Measurements from ENCODE around the gene FOXP1.

FOXP1 gene

DNA sequence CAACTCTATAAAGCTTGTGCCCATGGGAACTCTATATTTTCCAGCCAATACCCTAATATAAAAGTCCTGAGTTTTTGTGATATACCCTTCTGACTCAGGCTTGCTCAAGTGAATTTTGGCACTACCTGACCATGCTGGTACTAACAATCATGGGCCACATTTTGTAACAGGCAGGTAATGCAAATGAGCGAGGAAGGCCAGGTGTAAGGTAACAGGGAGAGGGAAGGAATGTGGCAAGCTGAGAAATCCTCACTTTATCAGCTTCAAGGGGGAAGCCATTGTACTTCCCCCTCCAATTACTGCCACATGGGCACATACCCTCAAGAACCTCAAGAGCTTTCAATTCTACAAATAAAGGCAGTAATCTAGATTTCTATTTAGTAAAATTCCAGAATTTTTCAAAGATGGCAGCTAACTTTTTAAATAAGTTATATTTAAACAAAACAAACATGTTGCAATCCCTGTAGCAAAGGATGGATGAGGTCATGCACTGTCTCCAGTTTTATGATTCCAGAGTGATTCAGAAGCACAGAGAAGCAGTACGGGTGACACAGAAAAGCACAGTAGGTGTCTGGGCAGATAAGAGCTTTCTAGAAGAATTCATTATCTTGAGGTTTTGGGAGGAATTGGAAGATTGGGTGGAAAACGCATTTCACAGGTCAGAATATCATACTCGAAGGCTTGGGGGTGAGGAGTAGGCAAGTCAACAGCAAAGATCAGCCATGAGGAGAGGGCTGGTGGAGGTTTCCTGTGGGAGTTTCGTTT, 87.6 kb downstream of the FOXP1 start:
- TF ChIP-seq, protein P1, sequence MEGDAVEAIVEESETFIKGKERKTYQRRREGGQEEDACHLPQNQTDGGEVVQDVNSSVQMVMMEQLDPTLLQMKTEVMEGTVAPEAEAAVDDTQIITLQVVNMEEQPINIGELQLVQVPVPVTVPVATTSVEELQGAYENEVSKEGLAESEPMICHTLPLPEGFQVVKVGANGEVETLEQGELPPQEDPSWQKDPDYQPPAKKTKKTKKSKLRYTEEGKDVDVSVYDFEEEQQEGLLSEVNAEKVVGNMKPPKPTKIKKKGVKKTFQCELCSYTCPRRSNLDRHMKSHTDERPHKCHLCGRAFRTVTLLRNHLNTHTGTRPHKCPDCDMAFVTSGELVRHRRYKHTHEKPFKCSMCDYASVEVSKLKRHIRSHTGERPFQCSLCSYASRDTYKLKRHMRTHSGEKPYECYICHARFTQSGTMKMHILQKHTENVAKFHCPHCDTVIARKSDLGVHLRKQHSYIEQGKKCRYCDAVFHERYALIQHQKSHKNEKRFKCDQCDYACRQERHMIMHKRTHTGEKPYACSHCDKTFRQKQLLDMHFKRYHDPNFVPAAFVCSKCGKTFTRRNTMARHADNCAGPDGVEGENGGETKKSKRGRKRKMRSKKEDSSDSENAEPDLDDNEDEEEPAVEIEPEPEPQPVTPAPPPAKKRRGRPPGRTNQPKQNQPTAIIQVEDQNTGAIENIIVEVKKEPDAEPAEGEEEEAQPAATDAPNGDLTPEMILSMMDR (IDR thresholded peaks at IDR 0.05; ENCODE audit: control extremely low read depth, extremely low read depth, low read depth, missing control alignments), result no peak
- CTCF ChIA-PET, result interaction anchor here (0.7 to 2.3 kb wide), 4 partner anchors 10 to 19 kb away, joined by 3 to 7 read pairs (median 4); no protein-coding TSS in a partner anchor
- no peak for DNase-seq (ENCODE audit: extremely low spot score)
- POLR2A ChIA-PET, result no interaction called here

DNA sequence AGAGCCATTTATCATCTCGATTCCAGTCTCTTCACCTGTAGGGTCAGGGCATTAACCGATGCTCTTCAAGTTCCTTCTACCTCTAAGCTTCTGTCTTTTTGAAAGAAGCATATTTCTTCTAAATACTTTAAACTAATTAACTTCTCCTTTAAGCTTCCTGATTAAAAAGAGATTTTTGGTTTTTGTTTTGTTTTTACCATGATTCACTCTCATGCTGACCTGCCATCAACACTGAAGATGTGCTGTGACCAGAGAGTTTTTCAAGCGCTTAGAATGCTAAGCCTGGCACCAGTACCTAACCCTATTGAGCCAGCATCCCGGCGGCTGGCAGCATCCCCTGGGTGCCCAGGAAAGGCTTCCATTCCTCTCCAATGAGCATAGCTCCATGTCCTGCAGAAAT, 89.3 kb downstream of the FOXP1 start:
- ChIA-PET POLR2A (no interaction called here), CTCF (no interaction called here)
- TF ChIP-seq, protein P1 (IDR thresholded peaks at IDR 0.05; ENCODE audit: control extremely low read depth, extremely low read depth, low read depth, missing control alignments), result no peak
- no peak for DNase-seq (ENCODE audit: extremely low spot score)

DNA sequence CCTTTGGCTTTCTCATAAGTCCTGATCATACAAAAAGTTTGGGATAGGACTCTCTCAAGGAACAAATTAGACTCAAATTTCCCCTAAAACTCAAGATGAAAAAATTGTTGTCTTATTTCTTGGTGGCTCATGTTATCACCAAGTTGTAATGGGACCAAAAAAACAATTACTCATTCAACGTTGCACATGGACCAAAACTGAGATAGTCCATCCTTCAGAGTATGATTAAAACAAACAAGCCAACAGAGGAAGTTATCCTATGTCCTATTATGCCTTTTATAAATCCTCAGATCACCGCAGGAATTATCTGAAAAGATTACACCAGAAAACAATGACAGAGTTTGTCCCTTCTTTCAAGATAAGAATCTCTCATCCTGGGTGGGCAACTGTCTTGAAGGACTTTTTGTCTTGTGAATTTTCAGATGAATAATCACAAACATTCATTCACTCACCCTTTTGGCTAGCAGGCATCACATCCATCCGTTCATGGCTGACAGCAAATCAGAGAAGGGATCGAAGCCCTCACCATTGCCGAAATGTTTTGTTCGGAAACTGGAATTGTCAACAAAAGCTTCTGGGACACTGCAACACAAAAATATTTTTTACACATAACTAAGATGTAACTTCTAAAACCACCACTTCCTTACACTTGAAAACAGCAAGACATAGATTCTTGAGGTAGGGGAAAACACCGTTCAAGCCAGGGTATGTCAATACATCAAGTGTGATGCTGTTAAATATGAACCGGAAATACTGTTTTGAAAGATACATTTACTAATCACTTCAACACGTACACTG, 90.4 kb downstream of the FOXP1 start:
- ChIA-PET CTCF (no interaction called here), POLR2A (no interaction called here)
- TF ChIP-seq, protein P1 (IDR thresholded peaks at IDR 0.05; ENCODE audit: control extremely low read depth, extremely low read depth, low read depth, missing control alignments), result no peak
- no peak for DNase-seq (ENCODE audit: extremely low spot score)

DNA sequence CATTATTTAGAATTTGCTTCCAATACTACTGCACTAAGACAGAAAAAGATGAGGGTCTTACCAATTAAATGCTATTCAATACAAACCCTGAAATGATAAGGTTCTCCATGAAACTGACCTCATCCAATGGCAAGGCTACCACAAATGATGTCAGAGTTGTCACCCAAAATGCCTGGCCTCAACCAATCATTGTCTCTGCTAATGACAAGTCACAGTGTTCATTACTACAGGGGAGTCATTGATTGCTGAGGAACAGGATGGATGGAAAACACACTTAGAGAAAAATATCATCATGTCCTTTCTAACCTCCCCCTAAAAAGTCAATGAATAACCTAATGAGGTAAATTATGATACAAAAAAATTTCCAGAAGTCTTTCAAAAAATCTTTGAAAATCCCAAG, 91.0 kb downstream of the FOXP1 start:
- ChIA-PET POLR2A (no interaction called here), CTCF (no interaction called here)
- TF ChIP-seq, protein P1 (IDR thresholded peaks at IDR 0.05; ENCODE audit: control extremely low read depth, extremely low read depth, low read depth, missing control alignments), result no peak
- no peak for DNase-seq (ENCODE audit: extremely low spot score)

DNA sequence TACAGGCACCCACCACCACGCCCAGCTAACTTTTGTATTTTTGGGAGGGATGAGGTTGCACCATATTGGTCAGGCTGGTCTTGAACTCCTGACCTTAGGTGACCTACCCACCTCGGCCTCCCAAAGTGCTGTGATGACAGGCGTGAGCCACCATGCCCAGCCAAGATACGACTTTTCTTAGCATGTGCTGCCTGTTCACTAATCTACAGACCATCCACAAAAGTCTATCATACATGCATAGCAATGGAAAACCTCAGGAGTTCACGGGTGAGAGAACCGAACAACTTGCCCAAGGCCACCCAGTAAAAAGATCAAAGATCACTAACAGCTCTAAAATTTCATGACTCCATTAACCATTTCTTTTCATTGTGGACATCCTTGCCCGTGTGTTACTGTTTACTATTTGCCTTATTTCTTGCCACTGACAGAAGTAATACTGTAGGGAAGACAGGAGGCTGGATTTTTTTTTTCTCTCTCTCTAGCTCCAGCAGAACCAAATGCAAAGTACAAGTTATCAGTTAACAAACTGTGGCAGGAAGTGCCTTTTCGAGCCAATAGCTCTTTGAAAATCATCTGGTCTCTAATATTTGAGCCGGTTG, 92.3 kb downstream of the FOXP1 start:
- CTCF ChIA-PET, result interaction anchor here (1.2 to 1.6 kb wide), 2 partner anchors 12 to 615 kb away, joined by 3 to 6 read pairs; no protein-coding TSS in a partner anchor
- TF ChIP-seq, protein P1 (IDR thresholded peaks at IDR 0.05; ENCODE audit: control extremely low read depth, extremely low read depth, low read depth, missing control alignments), result no peak
- DNase-seq (ENCODE audit: extremely low spot score), result no peak
- POLR2A ChIA-PET, result no interaction called here

DNA sequence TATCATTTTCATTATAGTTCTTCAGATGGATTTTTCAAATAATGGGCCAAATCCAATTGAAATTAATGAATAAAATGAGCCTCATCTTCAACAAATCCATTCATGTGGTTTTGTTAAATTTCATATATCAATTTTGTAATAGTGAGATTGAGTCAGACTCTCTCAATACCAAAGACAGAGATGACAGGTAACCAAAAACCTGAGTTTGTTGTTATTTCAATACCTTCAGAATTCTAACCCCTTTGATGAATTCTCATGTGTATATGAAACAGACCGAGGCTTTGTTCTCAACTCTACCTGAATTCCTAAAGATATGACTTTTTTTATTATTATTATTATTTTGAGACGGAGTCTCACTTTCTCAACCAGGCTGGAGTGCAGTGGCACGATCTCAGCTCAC, 92.8 kb downstream of the FOXP1 start:
- CTCF ChIA-PET, result interaction anchor here (1.6 kb wide), 1 partner anchor 12 kb away, joined by 6 read pairs; no protein-coding TSS in a partner anchor
- POLR2A ChIA-PET, result no interaction called here

More for the DNA sequence above, 92.8 kb downstream of the FOXP1 start:
- DNase-seq (ENCODE audit: extremely low spot score), result no peak
- TF ChIP-seq, protein P1 (IDR thresholded peaks at IDR 0.05; ENCODE audit: control extremely low read depth, extremely low read depth, low read depth, missing control alignments), result no peak

Measured in GM10248 (cell line).